HG02623 (cell line): Measurements from ENCODE around the gene PTX4.
"Not testable (repeated sequence)": the region's sequence is repeated elsewhere in the genome, so short reads cannot be mapped to it uniquely, and the experiment has no call there.

Source experiments
- ATAC-seq: cut with Tn5 transposase; IDR thresholded peaks from one replicate; pipeline ENCODE4 v1.9.1; 2021; ENCODE audit warnings: moderate library complexity; ENCODE audit not compliant: unreplicated experiment

The PTX4 gene

GRCh38 chr16:1446296-1447080 is 42.3 kb downstream of the PTX4 start:
- ATAC-seq = no peak

- no peak for ATAC-seq
Observed at GRCh38 chr16:1445518-1446203, 43.1 kb downstream of the PTX4 start.

- ATAC-seq = no peak
Observed at GRCh38 chr16:1444730-1445517, 43.8 kb downstream of the PTX4 start.

GRCh38 chr16:1443980-1444729 is 44.6 kb downstream of the PTX4 start, which contains the start of gene CCDC154:
Gene CCDC154 (minus strand): TSS chr16:1444556. CDS start chr16:1444322, 234 bp downstream.
- no peak for ATAC-seq

GRCh38 chr16:1443403-1443973 is 45.3 kb downstream of the PTX4 start:
- ATAC-seq = no peak

- no peak for ATAC-seq
Observed at GRCh38 chr16:1442697-1443096, 46.0 kb downstream of the PTX4 start.

- no peak for ATAC-seq
Observed at GRCh38 chr16:1441391-1441829, 47.3 kb downstream of the PTX4 start.

GRCh38 chr16:1439699-1440074 is 49.1 kb downstream of the PTX4 start:
- ATAC-seq = not testable (repeated sequence)

GRCh38 chr16:1439058-1439698 is 49.6 kb downstream of the PTX4 start:
- no peak for ATAC-seq

- no peak for ATAC-seq
Observed at GRCh38 chr16:1438229-1439057, 50.3 kb downstream of the PTX4 start.

GRCh38 chr16:1437606-1438005 is 51.1 kb downstream of the PTX4 start:
- ATAC-seq = no peak

- ATAC-seq = no peak
Observed at GRCh38 chr16:1436731-1437355, 51.9 kb downstream of the PTX4 start.

GRCh38 chr16:1435921-1436697 is 52.6 kb downstream of the PTX4 start:
- ATAC-seq = no peak
